Mesenchymal stem cell (in vitro differentiated cells and primary cell): ENCODE data around the gene RPS5.
"Not testable (repeated sequence)": the region's sequence is repeated elsewhere in the genome, so short reads cannot be mapped to it uniquely, and the experiment has no call there.

ENCODE experiments used
- DNase-seq: peaks from one replicate; pipeline ENCODE4 v3.0.0-alpha.2; 2013
- H2AFZ ChIP-seq: one replicate; pipeline ENCODE4 v1.6.1; 2013; ENCODE audit warnings: low read depth, mild to moderate bottlenecking, control low read depth, inconsistent platforms, low read length, moderate library complexity
- H2AK5ac ChIP-seq: 2 replicates; pipeline ENCODE4 v1.6.1; 2013; ENCODE audit warnings: low read length, moderate library complexity, mild to moderate bottlenecking, inconsistent platforms; ENCODE audit not compliant: severe bottlenecking
- H2BK120ac ChIP-seq: one replicate; pipeline ENCODE4 v1.6.1; 2013; ENCODE audit warnings: low read depth, mild to moderate bottlenecking, inconsistent platforms, low read length, moderate library complexity
- H2BK12ac ChIP-seq, 2 experiments: one replicate each; pipeline ENCODE4 v1.6.1; 2013; ENCODE audit warnings: inconsistent platforms in 2 of 2, low read length in 2 of 2, mild to moderate bottlenecking in 2 of 2, moderate library complexity in 2 of 2, control low read depth in 1 of 2
- H2BK15ac ChIP-seq: one replicate; pipeline ENCODE4 v1.6.1; 2013; ENCODE audit warnings: mild to moderate bottlenecking, low read depth, inconsistent platforms; ENCODE audit not compliant: poor library complexity, severe bottlenecking
- H2BK5ac ChIP-seq: 2 replicates; pipeline ENCODE4 v1.6.1; 2013; ENCODE audit warnings: low read depth, mild to moderate bottlenecking, low read length, control low read depth, inconsistent platforms; ENCODE audit not compliant: poor library complexity, severe bottlenecking
- H3K14ac ChIP-seq, 2 experiments: one replicate each; pipeline ENCODE4 v1.6.1; 2013; ENCODE audit warnings: inconsistent platforms in 2 of 2, low read length in 2 of 2, control low read depth in 1 of 2, mild to moderate bottlenecking in 1 of 2, moderate library complexity in 1 of 2
- H3K18ac ChIP-seq, 2 experiments: one replicate each; pipeline ENCODE4 v1.6.1; 2013; ENCODE audit warnings: inconsistent platforms in 2 of 2, low read length in 2 of 2, control low read depth in 1 of 2, low read depth in 1 of 2, mild to moderate bottlenecking in 1 of 2
- H3K23ac ChIP-seq, 2 experiments: one replicate each; pipeline ENCODE4 v1.6.1; 2013; ENCODE audit warnings: inconsistent platforms in 2 of 2, low read length in 2 of 2, mild to moderate bottlenecking in 2 of 2, moderate library complexity in 2 of 2, control low read depth in 1 of 2
- H3K27ac ChIP-seq: 2 replicates; pipeline ENCODE4 v1.5.1; 2013; ENCODE audit warnings: mild to moderate bottlenecking, moderate library complexity, low read length, control low read depth, inconsistent platforms; ENCODE audit not compliant: poor library complexity, severe bottlenecking
- H3K27me3 ChIP-seq, 2 experiments: 2 replicates each; pipeline versions ENCODE4 v1.6.1 to v1.7.0; 2013; ENCODE audit warnings: low read length in 2 of 2, mild to moderate bottlenecking in 2 of 2, moderate library complexity in 2 of 2, control low read depth in 1 of 2, inconsistent platforms in 1 of 2; ENCODE audit not compliant: control insufficient read depth in 1 of 2, insufficient read depth in 1 of 2
- H3K36me3 ChIP-seq, 2 experiments: 2 replicates each; pipeline versions ENCODE4 v1.6.1 to v1.7.0; 2013; ENCODE audit warnings: low read length in 2 of 2, control low read depth in 1 of 2, inconsistent platforms in 1 of 2, low read depth in 1 of 2, mild to moderate bottlenecking in 1 of 2; ENCODE audit not compliant: insufficient read depth in 2 of 2, control insufficient read depth in 1 of 2
- H3K4ac ChIP-seq, 2 experiments: one replicate each; pipeline ENCODE4 v1.6.1; 2013; ENCODE audit warnings: inconsistent platforms in 2 of 2, low read length in 2 of 2, mild to moderate bottlenecking in 2 of 2, moderate library complexity in 2 of 2, control low read depth in 1 of 2, low read depth in 1 of 2
- H3K4me1 ChIP-seq: 2 replicates; pipeline ENCODE4 v1.6.1; 2013; ENCODE audit warnings: low read depth, low read length, control low read depth; ENCODE audit not compliant: control insufficient read depth, insufficient read depth
- H3K4me2 ChIP-seq: 2 replicates; pipeline ENCODE4 v1.6.1; 2013; ENCODE audit warnings: low read length, mild to moderate bottlenecking, inconsistent platforms; ENCODE audit not compliant: poor library complexity, severe bottlenecking
- H3K4me3 ChIP-seq, 2 experiments: 2 replicates each; pipeline versions ENCODE4 v1.5.1 to v1.7.0; 2013; ENCODE audit warnings: low read length in 2 of 2, mild to moderate bottlenecking in 2 of 2, control low read depth in 1 of 2, low read depth in 1 of 2; ENCODE audit not compliant: insufficient read depth in 1 of 2
- H3K79me1 ChIP-seq: replicated peaks from 2 replicates; pipeline ENCODE4 v1.6.1; 2013; ENCODE audit warnings: mild to moderate bottlenecking, control low read depth, low read length, inconsistent platforms; ENCODE audit not compliant: poor library complexity, severe bottlenecking
- H3K9ac ChIP-seq: 2 replicates; pipeline ENCODE4 v1.7.0; 2013; ENCODE audit warnings: mild to moderate bottlenecking, low read length, moderate library complexity
- H3K9me3 ChIP-seq: 2 replicates; pipeline ENCODE4 v1.7.0; 2013; ENCODE audit warnings: mild to moderate bottlenecking, low read length; ENCODE audit not compliant: control insufficient read depth
- H4K8ac ChIP-seq: one replicate; pipeline ENCODE4 v1.6.1; 2013; ENCODE audit warnings: inconsistent platforms, mild to moderate bottlenecking, low read length, moderate library complexity
- H4K91ac ChIP-seq: one replicate; pipeline ENCODE4 v1.6.1; 2013; ENCODE audit warnings: mild to moderate bottlenecking, low read length, inconsistent platforms
- WGBS: methylation state at CpG from one replicate; pipeline ENCODE4 v1.1.7; 2013; ENCODE audit warnings: mixed read lengths; 5-methylcytosine and 5-hydroxymethylcytosine counted together

The RPS5 gene

GRCh38 chr19:58401840-58402421 is 14.9 kb downstream of the RPS5 start:
- WGBS: 74% methylated on average over 17 of the region's 23 CpGs
- H4K8ac ChIP-seq: no peak overlapping the region
- no peak for DNase-seq
- peaks cover 0 to 7% of the 10 kb centered on the region in 2 experiments for H3K27me3 ChIP-seq
- H3K4me2 ChIP-seq: peak overlapping the region; percentile 64
- no peak overlapping the region for H2BK5ac ChIP-seq
- peak overlapping the region in 1 of 2 experiments; percentile 24 for H3K4ac ChIP-seq
- H2BK12ac ChIP-seq: peak overlapping the region in 1 of 2 experiments; percentile 51
- H3K23ac ChIP-seq: peak overlapping the region in 1 of 2 experiments; percentile 88
- H2AK5ac ChIP-seq: no peak overlapping the region
- peak overlapping the region in 1 of 2 experiments; percentile 18 for H3K18ac ChIP-seq
- no peak overlapping the region for H3K27ac ChIP-seq
- H3K14ac ChIP-seq: no peak overlapping the region
- H3K79me1 ChIP-seq: peaks cover 10% of the 10 kb centered on the region
- peak overlapping the region in 1 of 2 experiments; percentile 91 for H3K4me3 ChIP-seq
- peaks cover 0 to 9% of the 10 kb centered on the region in 2 experiments for H3K36me3 ChIP-seq
- H3K4me1 ChIP-seq: peaks cover 12% of the 10 kb centered on the region
- H3K9me3 ChIP-seq: no peaks in the 10 kb centered on the region
- no peak overlapping the region for H2AFZ ChIP-seq
- no peak overlapping the region for H2BK15ac ChIP-seq
- H3K9ac ChIP-seq: peak overlapping the region; percentile 90
- no peak overlapping the region for H2BK120ac ChIP-seq
- peak overlapping the region; percentile 66 for H4K91ac ChIP-seq

- H2AFZ ChIP-seq: not testable (repeated sequence)
- WGBS: 65% methylated on average over 2 of the region's 5 CpGs
Observed at GRCh38 chr19:58403920-58404478, 16.9 kb downstream of the RPS5 start.

DNA sequence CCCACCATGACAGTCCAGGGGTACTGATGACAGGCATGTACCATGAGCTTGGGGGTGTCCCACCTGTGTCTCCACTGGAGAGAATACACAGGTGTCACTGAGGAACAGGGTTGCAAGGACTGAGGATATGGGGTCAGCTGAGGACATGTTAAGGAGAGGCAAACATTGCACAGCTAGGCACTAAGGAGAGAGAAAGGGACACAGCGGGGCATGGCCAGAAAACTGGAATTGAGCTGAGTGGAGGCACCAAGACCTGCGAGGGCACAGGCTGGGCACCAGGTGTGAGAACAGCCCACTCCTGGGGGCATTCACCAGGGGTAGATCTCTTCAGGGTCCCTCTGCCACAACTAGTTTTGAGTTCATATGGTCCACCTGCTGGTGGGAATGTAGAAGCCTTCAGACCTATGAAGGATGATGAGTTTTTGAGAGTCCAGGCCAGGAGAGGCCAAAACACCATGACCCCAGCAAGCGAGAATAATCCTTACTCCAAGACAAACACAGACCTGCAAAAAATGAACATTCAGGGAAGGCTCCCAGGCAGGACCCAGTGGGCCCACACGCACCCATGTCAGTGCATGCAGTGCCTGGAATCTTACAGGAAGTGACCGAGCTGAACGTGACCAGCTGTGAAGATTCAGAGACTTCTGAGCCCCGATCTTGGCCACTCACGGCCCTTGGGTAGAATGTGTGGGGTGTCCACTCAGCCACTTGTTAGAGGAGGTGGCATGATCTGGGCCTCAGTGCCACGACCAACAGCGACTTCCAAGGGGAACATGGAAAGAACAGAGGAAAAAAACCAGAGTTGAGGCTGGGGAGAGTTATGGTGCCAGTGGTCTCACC is 20.0 kb downstream of the RPS5 start:
- Histone ChIP-seq H2BK15ac (no peak overlapping the region), H3K36me3 (peaks cover 0 to 3% of the 10 kb centered on the region in 2 experiments), H2AK5ac (no peak overlapping the region), H2BK12ac (peak overlapping the region in 1 of 2 experiments; percentile 58), H3K27ac (no peak overlapping the region), H3K9ac (peak overlapping the region; percentile 98), H3K4me2 (peak overlapping the region; percentile 98), H3K9me3 (no peaks in the 10 kb centered on the region), H3K4me3 (peak overlapping the region in 1 of 2 experiments; percentile 99), H3K18ac (peak overlapping the region in 1 of 2 experiments; percentile 63), H4K8ac (no peak overlapping the region), H3K79me1 (peaks cover 30% of the 10 kb centered on the region), H3K4ac (no peak overlapping the region), H2AFZ (no peak overlapping the region), H3K27me3 (no peaks in the 10 kb centered on the region), H2BK5ac (no peak overlapping the region), H3K23ac (peak overlapping the region in 1 of 2 experiments; percentile 27), H4K91ac (no peak overlapping the region), H3K4me1 (peaks cover 22% of the 10 kb centered on the region), H3K14ac (no peak overlapping the region), H2BK120ac (no peak overlapping the region)
- DNase-seq: peak; percentile 36
- WGBS: 72% methylated on average over 10 of the region's 10 CpGs

More at GRCh38 chr19:58403920-58404478, 16.9 kb downstream of the RPS5 start:
- not testable (repeated sequence) for H2BK120ac ChIP-seq, H3K14ac ChIP-seq, H3K18ac ChIP-seq, H3K4ac ChIP-seq, H3K4me2 ChIP-seq, H2BK15ac ChIP-seq, H3K4me3 ChIP-seq, H3K9ac ChIP-seq, H2BK5ac ChIP-seq, H3K36me3 ChIP-seq, H2AK5ac ChIP-seq, H4K8ac ChIP-seq, H3K23ac ChIP-seq, H2BK12ac ChIP-seq, H3K9me3 ChIP-seq, H4K91ac ChIP-seq, H3K27me3 ChIP-seq, H3K27ac ChIP-seq, DNase-seq
- peaks cover 23% of the 10 kb centered on the region for H3K79me1 ChIP-seq
- H3K4me1 ChIP-seq: peaks cover 23% of the 10 kb centered on the region
